AG04450 (cell line): Measurements from ENCODE around the gene TP53TG5. TPM values are rescaled to one million over a fixed set of nuclear protein-coding genes. Genes with fewer than 3 reads are reported as not detected.

Experiments used
- CTCF ChIA-PET: fragments of 300-600, 350-600 bp; formaldehyde crosslinking; extraction: SDS; loops from one replicate; lab custom pipeline; 2022; ENCODE audit warnings: antibody characterized with exemption, inconsistent platforms; lab: Charles Lee
- POLR2A ChIA-PET: fragments of 350-600 bp; formaldehyde crosslinking; extraction: SDS; loops from one replicate; lab custom pipeline; 2021; ENCODE audit warnings: antibody characterized with exemption, inconsistent platforms; lab: Yijun Ruan, JAX
- DNase-seq: peaks from one replicate; pipeline ENCODE4 v3.0.0-alpha.2; 2011; ENCODE audit warnings: low read depth, low spot score
- H3K27ac ChIP-seq: one replicate; pipeline ENCODE4 v1.5.1; 2012; ENCODE audit warnings: low read depth, low read length, control low read depth
- H3K27me3 ChIP-seq: one replicate; pipeline ENCODE4 v1.6.0; 2012; ENCODE audit warnings: low read length; ENCODE audit not compliant: control insufficient read depth, insufficient read depth
- H3K4me3 ChIP-seq: 2 replicates; pipeline ENCODE4 v1.5.1; 2011; ENCODE audit warnings: mild to moderate bottlenecking, low read depth, low read length, control low read depth
- H3K9me3 ChIP-seq: 2 replicates; pipeline ENCODE4 v1.5.1; 2012; ENCODE audit warnings: low read length; ENCODE audit not compliant: control insufficient read depth, insufficient read depth
- polyA plus RNA-seq: library from polyadenylated mRNA; depleted of rRNA; stranded (reverse); fragments of >200 nt; gene quantifications from 2 replicates; pipeline ENCODE4 v1.2.3, GENCODE V29; 2011
- TF ChIP-seq, protein P1 (sequence below): IDR thresholded peaks from 2 replicates; pipeline ENCODE4 v1.5.1; 2011; ENCODE audit warnings: low read depth, low read length, control low read depth, inconsistent platforms

TP53TG5 gene
- polyA plus RNA-seq, 1 experiment, result not detected

- TF ChIP-seq, protein P1, sequence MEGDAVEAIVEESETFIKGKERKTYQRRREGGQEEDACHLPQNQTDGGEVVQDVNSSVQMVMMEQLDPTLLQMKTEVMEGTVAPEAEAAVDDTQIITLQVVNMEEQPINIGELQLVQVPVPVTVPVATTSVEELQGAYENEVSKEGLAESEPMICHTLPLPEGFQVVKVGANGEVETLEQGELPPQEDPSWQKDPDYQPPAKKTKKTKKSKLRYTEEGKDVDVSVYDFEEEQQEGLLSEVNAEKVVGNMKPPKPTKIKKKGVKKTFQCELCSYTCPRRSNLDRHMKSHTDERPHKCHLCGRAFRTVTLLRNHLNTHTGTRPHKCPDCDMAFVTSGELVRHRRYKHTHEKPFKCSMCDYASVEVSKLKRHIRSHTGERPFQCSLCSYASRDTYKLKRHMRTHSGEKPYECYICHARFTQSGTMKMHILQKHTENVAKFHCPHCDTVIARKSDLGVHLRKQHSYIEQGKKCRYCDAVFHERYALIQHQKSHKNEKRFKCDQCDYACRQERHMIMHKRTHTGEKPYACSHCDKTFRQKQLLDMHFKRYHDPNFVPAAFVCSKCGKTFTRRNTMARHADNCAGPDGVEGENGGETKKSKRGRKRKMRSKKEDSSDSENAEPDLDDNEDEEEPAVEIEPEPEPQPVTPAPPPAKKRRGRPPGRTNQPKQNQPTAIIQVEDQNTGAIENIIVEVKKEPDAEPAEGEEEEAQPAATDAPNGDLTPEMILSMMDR, result no peak
- ChIA-PET CTCF (interaction anchor here (0.9 to 2.3 kb wide), 5 partner anchors 12 to 70 kb away, joined by 3 to 14 read pairs (median 4); partner anchors contain the start of gene SYS1), POLR2A (interaction anchor here (0.8 to 1.5 kb wide), 2 partner anchors 30 to 44 kb away, joined by 3 to 4 read pairs; partner anchors contain the start of gene SYS1)
- DNase-seq, result no peak
- H3K9me3 ChIP-seq, result no peaks in the 10 kb centered on the region
- H3K27ac ChIP-seq, result no peak overlapping the region
- H3K4me3 ChIP-seq, result peak overlapping the region; percentile 70
- H3K27me3 ChIP-seq, result no peaks in the 10 kb centered on the region
These were observed 28.3 kb upstream of the TP53TG5 start for GRCh38 chr20:45406260-45407066.

- ChIA-PET CTCF (interaction anchor here (1.3 to 3.9 kb wide), 2 partner anchors 31 to 32 kb away, joined by 4 to 31 read pairs; no protein-coding TSS in a partner anchor), POLR2A (interaction anchor here (1.3 kb wide), 1 partner anchor 43 kb away, joined by 6 read pairs; the partner anchor contains the start of gene SYS1)
- no peak for DNase-seq
- Histone ChIP-seq H3K9me3 (peaks cover 3% of the 10 kb centered on the region), H3K27ac (no peak overlapping the region), H3K4me3 (peak overlapping the region; percentile 70), H3K27me3 (no peaks in the 10 kb centered on the region)
- TF ChIP-seq, protein P1, result no peak
These were observed 27.6 kb upstream of the TP53TG5 start for GRCh38 chr20:45405571-45406259.

DNA sequence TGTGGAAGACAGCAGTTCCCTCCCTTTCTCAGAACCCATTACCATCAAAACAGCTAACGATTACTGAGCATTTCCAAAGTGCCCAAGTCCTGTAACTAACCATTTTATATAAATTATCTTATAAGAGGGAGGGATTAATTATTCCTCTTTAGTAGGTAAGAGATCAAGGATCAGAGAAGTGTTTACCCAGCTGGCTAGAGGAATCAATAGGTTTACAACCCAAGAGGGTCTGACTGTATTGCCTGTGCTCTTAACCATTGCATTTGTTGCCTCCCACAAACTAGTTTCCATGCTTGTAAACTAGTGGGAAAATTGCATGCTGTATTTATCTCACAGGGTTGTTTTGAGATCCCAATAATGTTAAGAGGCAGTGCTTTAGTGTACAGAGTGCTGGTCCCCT, 26.3 kb upstream of the TP53TG5 start:
- Histone ChIP-seq H3K4me3 (no peak overlapping the region), H3K27me3 (no peaks in the 10 kb centered on the region), H3K9me3 (peaks cover 8% of the 10 kb centered on the region), H3K27ac (no peak overlapping the region)
- TF ChIP-seq, protein P1, result no peak
- CTCF ChIA-PET, result interaction anchor here (0.6 to 3.9 kb wide), 6 partner anchors 31 to 618 kb away, joined by 3 to 31 read pairs (median 3); no protein-coding TSS in a partner anchor
- POLR2A ChIA-PET, result interaction anchor here (1.3 kb wide), 1 partner anchor 42 kb away, joined by 6 read pairs; the partner anchor contains the start of gene SYS1
- no peak for DNase-seq

- no peak for DNase-seq
- no peak overlapping the region for H3K27ac ChIP-seq
- TF ChIP-seq, protein P1, result no peak
- CTCF ChIA-PET, result interaction anchor here (0.7 to 3.9 kb wide), 5 partner anchors 30 to 109 kb away, joined by 3 to 31 read pairs (median 6); no protein-coding TSS in a partner anchor
- POLR2A ChIA-PET, result interaction anchor here (0.6 kb wide), 1 partner anchor 79 kb away, joined by 7 read pairs; no protein-coding TSS in a partner anchor
- H3K9me3 ChIP-seq, result peaks cover 8% of the 10 kb centered on the region
- H3K4me3 ChIP-seq, result no peak overlapping the region
- H3K27me3 ChIP-seq, result no peaks in the 10 kb centered on the region
These were observed 24.8 kb upstream of the TP53TG5 start for GRCh38 chr20:45402946-45403345.
